GM21619 (cell line): Measurements from ENCODE around the gene IMP4.
A peak's percentile ranks its signal among the peaks of the same experiment; 100 is the strongest.

Experiments used
- ATAC-seq: cut with Tn5 transposase; IDR thresholded peaks from one replicate; pipeline ENCODE4 v1.9.1; 2021; ENCODE audit not compliant: unreplicated experiment

The IMP4 gene

DNA sequence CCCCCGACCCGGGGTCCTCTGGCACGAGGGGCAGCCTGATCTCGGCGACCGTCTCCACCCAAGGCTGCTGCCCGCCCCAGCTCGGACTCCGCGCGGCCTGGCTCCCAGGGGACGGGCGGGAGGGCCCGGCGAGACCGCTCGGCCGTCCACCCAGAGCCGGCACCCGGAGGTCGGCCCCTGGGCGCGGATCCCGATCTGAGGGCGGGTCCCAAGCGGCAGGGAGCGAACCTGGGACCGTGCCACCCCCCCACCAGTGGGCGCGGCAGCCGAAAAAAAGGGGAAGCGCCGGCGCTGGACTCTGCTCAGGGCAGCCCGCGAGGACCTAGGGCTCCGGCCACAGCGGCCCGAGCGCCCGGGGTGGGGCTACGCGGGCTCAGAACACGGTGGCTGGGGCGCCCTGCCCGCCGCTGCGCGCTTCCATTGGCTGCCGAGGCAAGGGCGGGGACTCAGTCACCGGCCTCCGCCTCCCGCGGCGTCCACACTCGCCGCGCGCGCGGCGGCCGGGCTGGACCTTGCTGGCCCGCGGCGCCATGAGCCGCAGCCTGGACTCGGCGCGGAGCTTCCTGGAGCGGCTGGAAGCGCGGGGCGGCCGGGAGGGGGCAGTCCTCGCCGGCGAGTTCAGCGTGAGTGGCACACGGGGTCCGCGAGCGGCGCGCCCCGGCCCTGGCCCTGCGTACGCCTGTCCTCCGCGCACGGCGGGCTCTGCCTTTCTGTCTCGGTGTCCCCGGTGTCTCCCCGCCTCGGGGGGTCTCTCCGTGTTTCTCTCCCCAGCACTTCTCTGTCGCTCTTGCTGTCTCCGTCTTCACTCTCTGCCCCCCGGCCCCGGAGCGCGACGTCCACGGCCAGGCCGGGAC lies 13.1 kb downstream of the IMP4 start, which contains the start of gene PTPN18:
Gene PTPN18, plus strand, starts transcription at position 479 of the 854 bp plus-strand sequence. Its CDS starts 52 bp downstream, at position 531.
- ATAC-seq = peak; percentile 90

- ATAC-seq = no peak
These were observed 15.2 kb downstream of the IMP4 start for GRCh38 chr2:130357864-130358263.

DNA sequence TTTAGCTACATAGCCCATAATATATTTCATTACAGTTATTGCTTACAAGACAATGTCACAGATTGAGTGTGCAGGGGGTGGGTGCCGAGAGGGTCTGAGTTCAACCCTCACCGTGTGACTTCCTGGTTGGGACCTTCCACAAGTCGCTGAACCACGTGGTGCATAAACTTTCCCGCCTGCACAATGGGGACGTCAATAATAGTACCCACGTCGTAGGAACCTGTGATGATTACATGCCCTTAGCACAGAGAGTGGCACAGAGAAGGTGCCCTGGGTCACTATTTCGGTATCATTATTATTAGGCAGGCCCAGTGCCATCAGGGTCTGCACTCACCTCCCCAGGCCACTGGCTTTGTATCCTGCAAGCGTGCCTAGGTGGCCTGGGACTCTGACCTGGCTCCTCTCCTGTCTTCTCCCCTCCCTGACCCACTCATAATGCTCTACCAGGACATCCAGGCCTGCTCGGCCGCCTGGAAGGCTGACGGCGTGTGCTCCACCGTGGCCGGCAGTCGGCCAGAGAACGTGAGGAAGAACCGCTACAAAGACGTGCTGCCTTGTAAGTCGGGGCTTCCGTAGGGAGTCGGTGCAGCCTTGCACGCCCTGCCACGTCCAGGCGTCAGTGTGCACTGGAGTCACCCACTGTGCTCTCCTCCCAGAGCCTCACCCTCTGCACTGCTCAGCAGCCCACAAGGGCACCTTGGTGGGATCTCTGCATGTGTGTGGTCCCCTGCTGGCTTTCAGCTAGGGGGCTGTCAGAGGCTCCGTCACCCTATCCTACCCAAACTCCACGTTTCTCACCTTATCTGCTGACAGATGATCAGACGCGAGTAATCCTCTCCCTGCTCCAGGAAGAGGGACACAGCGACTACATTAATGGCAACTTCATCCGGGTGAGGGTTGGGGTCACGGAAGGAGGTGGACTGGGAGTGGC lies 16.0 kb downstream of the IMP4 start:
- ATAC-seq = no peak

GRCh38 chr2:130359466-130359865 lies 16.8 kb downstream of the IMP4 start:
- no peak for ATAC-seq

DNA sequence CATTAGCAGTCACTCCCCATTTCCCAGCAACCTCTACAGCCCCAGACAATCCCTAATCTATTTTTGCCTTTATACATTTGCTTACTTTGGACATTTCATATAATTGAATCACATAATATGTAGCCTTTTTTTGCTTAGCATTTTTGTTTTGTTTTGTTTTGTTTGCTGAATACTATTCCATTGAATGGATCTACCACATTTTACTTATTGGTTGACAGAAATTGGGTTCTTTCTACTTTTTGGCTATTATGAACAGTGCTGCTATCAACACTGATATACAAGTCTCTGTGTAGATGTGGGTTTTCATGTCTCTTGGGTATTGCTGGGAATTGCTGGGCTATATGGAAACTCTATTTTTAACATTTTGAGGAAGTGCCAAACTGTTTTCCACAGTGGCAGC lies 20.8 kb downstream of the IMP4 start:
- no peak for ATAC-seq

DNA sequence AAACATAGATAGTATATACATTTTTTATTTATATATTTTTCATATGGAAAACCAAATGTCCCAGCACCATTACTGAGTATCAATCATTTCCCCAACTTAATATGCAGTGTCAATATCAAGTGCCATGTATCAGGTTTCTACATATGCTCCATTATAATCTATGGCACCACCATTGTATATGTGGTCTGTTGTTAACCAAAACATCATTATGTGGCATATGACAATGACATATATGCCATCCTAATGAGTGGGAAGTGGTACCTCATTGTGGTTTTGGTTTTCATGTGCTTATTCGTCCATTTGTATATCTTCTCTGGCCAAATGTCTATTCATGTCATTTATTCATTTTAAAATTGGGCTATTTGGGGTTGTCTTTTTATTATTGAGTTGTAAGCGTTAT lies 22.4 kb downstream of the IMP4 start:
- ATAC-seq = no peak

- no peak for ATAC-seq
These were observed 23.3 kb downstream of the IMP4 start for GRCh38 chr2:130365963-130366362.

DNA sequence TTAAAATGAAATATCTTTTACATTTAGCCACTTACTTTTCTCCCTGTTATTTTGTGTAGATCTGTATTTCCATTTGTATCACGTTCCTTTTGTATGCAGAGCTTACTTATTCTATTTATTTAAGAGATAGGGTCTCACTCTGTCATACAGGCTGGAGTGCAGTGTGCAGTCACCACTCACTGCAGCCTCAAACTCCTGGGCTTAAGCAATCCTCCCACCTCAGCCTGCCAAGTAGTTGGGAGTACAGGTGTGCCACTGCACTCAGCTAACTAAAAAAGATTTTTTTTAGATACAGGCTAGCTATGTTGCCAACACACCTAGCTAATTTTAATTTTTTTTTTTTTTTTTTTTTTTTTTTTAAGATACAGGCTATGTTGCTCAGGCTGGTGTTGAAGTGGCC lies 24.0 kb downstream of the IMP4 start:
- ATAC-seq = no peak

- ATAC-seq = no peak
These were observed 26.1 kb downstream of the IMP4 start for GRCh38 chr2:130368786-130369185.

DNA sequence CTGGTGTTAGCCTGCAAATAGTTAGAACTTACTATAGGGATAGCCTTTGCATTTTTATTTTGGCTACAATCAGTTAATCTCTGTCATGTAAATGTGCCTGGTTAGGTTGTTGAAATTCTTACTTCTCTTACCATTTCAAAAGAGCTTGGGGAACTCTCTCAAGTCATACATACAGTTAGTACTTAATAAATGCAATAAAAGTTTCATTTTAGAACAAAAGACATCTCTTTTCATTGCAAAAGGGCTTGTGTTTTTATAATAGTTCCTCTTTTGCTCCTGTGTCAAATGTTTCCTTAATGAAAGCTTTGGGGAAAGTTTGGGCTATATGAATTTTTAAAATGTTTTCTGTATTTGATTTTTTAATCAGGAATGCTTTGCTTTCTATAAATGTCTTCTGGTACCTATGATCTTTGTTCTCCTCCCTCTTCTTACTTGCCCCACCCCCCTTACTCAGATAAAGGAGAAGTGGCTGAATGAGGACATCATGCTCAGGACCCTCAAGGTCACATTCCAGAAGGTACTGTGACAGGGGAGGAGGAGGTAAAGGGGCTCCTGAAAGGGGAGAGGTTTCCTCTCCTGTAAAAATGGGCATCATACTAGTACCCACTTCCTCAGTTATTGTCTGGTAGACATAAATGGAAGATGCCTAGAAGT lies 26.7 kb downstream of the IMP4 start:
- no peak for ATAC-seq

- no peak for ATAC-seq
These were observed 27.3 kb downstream of the IMP4 start for GRCh38 chr2:130369965-130370341.

GRCh38 chr2:130370490-130370889 lies 27.8 kb downstream of the IMP4 start:
- ATAC-seq = no peak

DNA sequence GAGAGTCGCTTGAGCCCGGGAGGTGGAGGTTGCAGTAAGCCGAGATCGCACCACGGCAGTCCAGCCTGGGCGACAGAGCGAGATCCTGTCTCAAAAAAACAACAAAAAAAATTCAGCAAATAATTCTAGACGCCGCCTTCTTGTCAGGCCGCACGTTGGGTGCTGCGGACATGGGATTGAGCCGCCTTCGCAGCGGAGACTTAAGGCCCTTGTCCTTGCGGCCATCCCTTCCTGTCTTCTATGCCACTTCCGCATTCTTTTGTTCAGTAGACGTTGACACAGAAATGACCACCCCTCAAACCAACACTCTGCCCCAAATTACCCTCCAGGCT lies 29.0 kb downstream of the IMP4 start:
- ATAC-seq = peak; percentile 19

GRCh38 chr2:130372055-130372832 lies 29.5 kb downstream of the IMP4 start:
- peak; percentile 74 for ATAC-seq

- peak; percentile 1 for ATAC-seq
These were observed 30.4 kb downstream of the IMP4 start for GRCh38 chr2:130372833-130373807.

GRCh38 chr2:130373808-130374365 lies 31.2 kb downstream of the IMP4 start:
- ATAC-seq = no peak

- no peak for ATAC-seq
These were observed 32.0 kb downstream of the IMP4 start for GRCh38 chr2:130374587-130375290.
